K562 (cell line): ENCODE measurements around the gene GNAZ. TPM values are rescaled to one million over a fixed set of nuclear protein-coding genes. Genes with fewer than 3 reads are reported as not detected.

Experiments
- ARHGAP35 ChIP-seq: fragments of 450-650 bp; IDR thresholded peaks from 2 replicates; pipeline ENCODE4 v1.6.1; 2018; ENCODE audit not compliant: partially characterized antibody
- ATF1 ChIP-seq, 2 experiments: fragments of 450-650 bp in 1 of 2; IDR thresholded peaks; 2 replicates each; pipeline ENCODE4 v1.6.1; 2016; ENCODE audit warnings: missing compliant biosample characterization in 1 of 2, missing genetic modification characterization in 1 of 2
- ELF4 ChIP-seq: fragments of 450-650 bp; formaldehyde crosslinking; IDR thresholded peaks from 2 replicates; pipeline ENCODE4 v1.4.0; 2022; ENCODE audit warnings: missing genetic modification characterization
- KAT8 ChIP-seq: fragments of 450-650 bp; IDR thresholded peaks from 2 replicates; pipeline ENCODE4 v1.6.1; 2016; ENCODE audit warnings: low read depth, mild to moderate bottlenecking
- MAFG ChIP-seq: fragments of 450-650 bp; conservative IDR thresholded peaks from 2 replicates; pipeline ENCODE4 v1.6.1; 2016; ENCODE audit warnings: missing genetic modification characterization, missing compliant biosample characterization
- MTA3 ChIP-seq: fragments of 450-650 bp; formaldehyde crosslinking; IDR thresholded peaks from 2 replicates; pipeline ENCODE4 v1.6.1; 2017; ENCODE audit warnings: mild to moderate bottlenecking, borderline replicate concordance
- NFIX ChIP-seq: fragments of 250-450 bp; sonication (Bioruptor Pico); IDR thresholded peaks from 2 replicates; pipeline ENCODE4 v1.4.0; 2020; ENCODE audit warnings: low read depth, mild to moderate bottlenecking, moderate library complexity
- PRMT5 ChIP-seq: sonication (generic); formaldehyde crosslinking; IDR thresholded peaks from 2 replicates; pipeline ENCODE4 v1.5.0; 2020; ENCODE audit warnings: missing genetic modification reagents
- PTBP1 ChIP-seq: fragments of 200-400 bp; formaldehyde crosslinking; IDR thresholded peaks from 2 replicates; pipeline ENCODE4 v1.6.1; 2017; ENCODE audit warnings: low read depth, low read length
- RBM15 ChIP-seq: fragments of 200-400 bp; formaldehyde crosslinking; IDR thresholded peaks from 2 replicates; pipeline ENCODE4 v1.6.1; 2018; ENCODE audit warnings: mild to moderate bottlenecking, low read length, moderate library complexity; ENCODE audit not compliant: insufficient read depth
- RCOR1 ChIP-seq, 2 experiments: IDR thresholded peaks; 2 replicates each; pipeline ENCODE4 v1.6.1; 2012; ENCODE audit warnings: low read depth in 2 of 2, low read length in 2 of 2, borderline replicate concordance in 1 of 2, improper control_type of control experiment in 1 of 2
- SMAD1 ChIP-seq: fragments of 150-350 bp; IDR thresholded peaks from 2 replicates; pipeline ENCODE4 v1.6.1; 2014; ENCODE audit warnings: low read length, low read depth; ENCODE audit not compliant: partially characterized antibody
- SMARCA5 ChIP-seq: fragments of 450-650 bp; IDR thresholded peaks from 2 replicates; pipeline ENCODE4 v1.6.1; 2016
- SOX6 ChIP-seq: fragments of 450-650 bp; IDR thresholded peaks from 2 replicates; pipeline ENCODE4 v1.6.1; 2014; ENCODE audit warnings: mild to moderate bottlenecking
- SREBF1 ChIP-seq: fragments of 150-350 bp; IDR thresholded peaks from 2 replicates; pipeline ENCODE4 v1.6.1; 2014; ENCODE audit warnings: antibody characterized with exemption, low read depth, low read length, borderline replicate concordance
- ZFP36 ChIP-seq: fragments of 150-350 bp; IDR thresholded peaks from 2 replicates; pipeline ENCODE4 v1.6.1; 2018; ENCODE audit warnings: low read length, low read depth; ENCODE audit not compliant: partially characterized antibody
- ZFPM2 ChIP-seq: fragments of 250-450 bp; sonication (Bioruptor Pico); IDR thresholded peaks from 2 replicates; pipeline ENCODE4 v1.5.1; 2022; ENCODE audit warnings: mild to moderate bottlenecking
- ZNF354B ChIP-seq: fragments of 250-450 bp; sonication (Bioruptor Pico); IDR thresholded peaks from 2 replicates; pipeline ENCODE4 v1.4.0; 2020
- ZNF436 ChIP-seq: fragments of 250-450, 450-650 bp; sonication (Bioruptor Pico); formaldehyde crosslinking; IDR thresholded peaks from 2 replicates; pipeline ENCODE4 v1.7.0; 2020; ENCODE audit warnings: mild to moderate bottlenecking
- ZNF561 ChIP-seq: fragments of 450-650 bp; formaldehyde crosslinking; conservative IDR thresholded peaks from 2 replicates; pipeline ENCODE4 v1.4.0; 2020; ENCODE audit warnings: mild to moderate bottlenecking, moderate library complexity
- polyA plus RNA-seq, 8 experiments: library from polyadenylated mRNA; depleted of rRNA in 4 of 8; stranded (reverse) in 5 of 8; unstranded in 3 of 8; fragments of >200 nt; fragmentation: Nextera tagmentation in 2 of 8; fragmentation: Illumina TruSeq in 1 of 8; extraction: Ambion mirVana in 2 of 8; extraction: Trizol in 1 of 8; gene quantifications; 2 replicates each; pipeline versions ENCODE4 v1.2.1 to v1.2.3, GENCODE V29; 2011 to 2014; ENCODE audit warnings: inconsistent platforms in 1 of 8, missing spikeins in 1 of 8
- total RNA-seq, 7 experiments: library from RNA; depleted of rRNA in 6 of 7; stranded (reverse); fragments of >200 nt in 6 of 7; fragmentation: Illumina TruSeq in 2 of 7; extraction: Trizol in 2 of 7; gene quantifications; 2 replicates each; pipeline versions ENCODE4 v1.2.1 to v1.2.3, GENCODE V29; 2011 to 2021; ENCODE audit warnings: low replicate concordance in 1 of 7
- TF ChIP-seq, protein P1 (sequence below), 2 experiments: fragments of 450-650 bp in 1 of 2; sonication (generic) in 1 of 2; formaldehyde crosslinking; conservative IDR thresholded peaks; 2 replicates each; pipeline versions ENCODE4 v1.4.0 to v1.8.1; 2020 to 2022; ENCODE audit warnings: mild to moderate bottlenecking in 1 of 2, missing genetic modification reagents in 1 of 2
- TF ChIP-seq, protein P2 (sequence below): fragments of 200-400 bp; formaldehyde crosslinking; IDR thresholded peaks from 2 replicates; pipeline ENCODE4 v1.6.1; 2017; ENCODE audit warnings: mild to moderate bottlenecking, low read depth, low read length, moderate library complexity
- TF ChIP-seq, protein P3 (sequence below): fragments of 450-650 bp; formaldehyde crosslinking; IDR thresholded peaks from 2 replicates; pipeline ENCODE4 v1.4.0; 2022; ENCODE audit warnings: missing genetic modification characterization
- TF ChIP-seq, protein P4 (sequence below): sonication (generic); formaldehyde crosslinking; IDR thresholded peaks from 2 replicates; pipeline ENCODE4 v1.8.1; 2022; ENCODE audit warnings: missing genetic modification reagents

GNAZ gene
- total and polyA plus RNA-seq, 9 of the 15 experiments (the other 6 are each of a cell fraction or from before 2014, with no cell fraction given), result 0.04 to 0.22 (median 0.13) TPM; not detected in 3

DNA sequence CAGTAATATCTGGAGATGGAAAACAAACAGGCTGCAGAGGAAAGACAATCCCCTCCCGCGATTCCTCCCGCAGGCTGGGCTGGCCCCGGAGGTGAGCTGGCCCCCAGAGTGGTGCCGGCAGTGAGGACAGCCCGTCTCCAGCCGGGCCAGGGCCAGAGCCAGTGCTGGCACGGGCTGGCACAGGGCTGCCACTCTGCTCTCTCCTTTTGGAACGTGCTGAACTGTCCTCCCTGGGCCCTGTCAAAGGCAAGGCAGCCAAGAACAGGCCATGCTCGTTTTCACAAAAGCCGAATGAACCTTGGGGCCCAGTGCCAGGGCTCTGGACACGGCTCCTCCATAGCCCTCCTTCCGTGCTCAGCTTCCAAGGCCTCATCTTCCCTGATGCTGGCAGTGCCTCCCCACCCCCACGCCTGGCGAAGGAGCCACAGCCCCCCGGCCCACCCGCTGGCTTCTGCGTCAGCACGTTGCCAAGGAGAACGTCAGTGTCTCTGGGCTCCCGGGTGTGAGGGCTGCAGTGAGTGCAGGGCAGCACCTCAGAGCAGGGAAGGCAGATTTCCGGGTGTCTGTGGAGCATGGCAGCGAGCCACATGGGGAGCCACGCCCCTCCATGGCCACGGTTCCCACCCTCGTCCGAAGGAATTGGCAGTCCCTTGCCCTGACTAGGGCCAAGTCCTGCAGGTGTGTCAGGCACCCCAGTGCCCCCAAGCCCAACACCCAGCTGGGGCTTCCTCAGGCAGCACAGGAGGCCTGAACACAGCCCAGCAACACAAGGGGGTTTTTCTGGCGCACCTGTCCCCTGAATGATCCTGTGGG is 28.6 kb downstream of the GNAZ start (continued):
- TF ChIP-seq, protein P1, sequence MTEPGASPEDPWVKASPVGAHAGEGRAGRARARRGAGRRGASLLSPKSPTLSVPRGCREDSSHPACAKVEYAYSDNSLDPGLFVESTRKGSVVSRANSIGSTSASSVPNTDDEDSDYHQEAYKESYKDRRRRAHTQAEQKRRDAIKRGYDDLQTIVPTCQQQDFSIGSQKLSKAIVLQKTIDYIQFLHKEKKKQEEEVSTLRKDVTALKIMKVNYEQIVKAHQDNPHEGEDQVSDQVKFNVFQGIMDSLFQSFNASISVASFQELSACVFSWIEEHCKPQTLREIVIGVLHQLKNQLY (CRISPR knock-in tag; conservative IDR thresholded peaks at IDR 0.05), result no peak
- TF ChIP-seq, protein P2, sequence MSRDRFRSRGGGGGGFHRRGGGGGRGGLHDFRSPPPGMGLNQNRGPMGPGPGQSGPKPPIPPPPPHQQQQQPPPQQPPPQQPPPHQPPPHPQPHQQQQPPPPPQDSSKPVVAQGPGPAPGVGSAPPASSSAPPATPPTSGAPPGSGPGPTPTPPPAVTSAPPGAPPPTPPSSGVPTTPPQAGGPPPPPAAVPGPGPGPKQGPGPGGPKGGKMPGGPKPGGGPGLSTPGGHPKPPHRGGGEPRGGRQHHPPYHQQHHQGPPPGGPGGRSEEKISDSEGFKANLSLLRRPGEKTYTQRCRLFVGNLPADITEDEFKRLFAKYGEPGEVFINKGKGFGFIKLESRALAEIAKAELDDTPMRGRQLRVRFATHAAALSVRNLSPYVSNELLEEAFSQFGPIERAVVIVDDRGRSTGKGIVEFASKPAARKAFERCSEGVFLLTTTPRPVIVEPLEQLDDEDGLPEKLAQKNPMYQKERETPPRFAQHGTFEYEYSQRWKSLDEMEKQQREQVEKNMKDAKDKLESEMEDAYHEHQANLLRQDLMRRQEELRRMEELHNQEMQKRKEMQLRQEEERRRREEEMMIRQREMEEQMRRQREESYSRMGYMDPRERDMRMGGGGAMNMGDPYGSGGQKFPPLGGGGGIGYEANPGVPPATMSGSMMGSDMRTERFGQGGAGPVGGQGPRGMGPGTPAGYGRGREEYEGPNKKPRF, result no peak
- TF ChIP-seq ATF1 (CRISPR knock-in tag; IDR thresholded peaks at IDR 0.05) (peak; percentile 54), ATF1 (tag; IDR thresholded peaks at IDR 0.05) (no peak), SOX6 (no peak), SREBF1 (0 out of 2 replicates have a peak, but pooled peaks have one; percentile 31), SMARCA5 (no peak), ZNF354B (no peak), ZFP36 (no peak), RCOR1 (IDR thresholded peaks at IDR 0.05; ENCODE audit: borderline replicate concordance in 1 of 2, low read depth in 2 of 2, low read length in 2 of 2) (0 out of 4 replicates have a peak, but pooled peaks of 1 of the 2 experiments have one; percentile 4), MTA3 (no peak), KAT8 (no peak), RBM15 (no peak), NFIX (CRISPR knock-in tag) (no peak), MAFG (tag) (no peak), ZNF436 (CRISPR knock-in tag) (no peak), SMAD1 (no peak), PRMT5 (CRISPR knock-in tag) (peak; percentile 61; the same call in 1 of the 2 replicates), PTBP1 (no peak), ARHGAP35 (peak; percentile 37), ZFPM2 (no peak), ZNF561 (CRISPR knock-in tag) (no peak), ELF4 (no peak)
- TF ChIP-seq, protein P3, sequence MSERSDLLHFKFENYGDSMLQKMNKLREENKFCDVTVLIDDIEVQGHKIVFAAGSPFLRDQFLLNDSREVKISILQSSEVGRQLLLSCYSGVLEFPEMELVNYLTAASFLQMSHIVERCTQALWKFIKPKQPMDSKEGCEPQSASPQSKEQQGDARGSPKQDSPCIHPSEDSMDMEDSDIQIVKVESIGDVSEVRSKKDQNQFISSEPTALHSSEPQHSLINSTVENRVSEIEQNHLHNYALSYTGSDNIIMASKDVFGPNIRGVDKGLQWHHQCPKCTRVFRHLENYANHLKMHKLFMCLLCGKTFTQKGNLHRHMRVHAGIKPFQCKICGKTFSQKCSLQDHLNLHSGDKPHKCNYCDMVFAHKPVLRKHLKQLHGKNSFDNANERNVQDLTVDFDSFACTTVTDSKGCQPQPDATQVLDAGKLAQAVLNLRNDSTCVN (CRISPR knock-in tag), result no peak
- TF ChIP-seq, protein P4, sequence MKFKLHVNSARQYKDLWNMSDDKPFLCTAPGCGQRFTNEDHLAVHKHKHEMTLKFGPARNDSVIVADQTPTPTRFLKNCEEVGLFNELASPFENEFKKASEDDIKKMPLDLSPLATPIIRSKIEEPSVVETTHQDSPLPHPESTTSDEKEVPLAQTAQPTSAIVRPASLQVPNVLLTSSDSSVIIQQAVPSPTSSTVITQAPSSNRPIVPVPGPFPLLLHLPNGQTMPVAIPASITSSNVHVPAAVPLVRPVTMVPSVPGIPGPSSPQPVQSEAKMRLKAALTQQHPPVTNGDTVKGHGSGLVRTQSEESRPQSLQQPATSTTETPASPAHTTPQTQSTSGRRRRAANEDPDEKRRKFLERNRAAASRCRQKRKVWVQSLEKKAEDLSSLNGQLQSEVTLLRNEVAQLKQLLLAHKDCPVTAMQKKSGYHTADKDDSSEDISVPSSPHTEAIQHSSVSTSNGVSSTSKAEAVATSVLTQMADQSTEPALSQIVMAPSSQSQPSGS (CRISPR knock-in tag), result no peak
